ENCODE measurements around the gene GGCT. TPM values are rescaled to one million over a fixed set of nuclear protein-coding genes. Genes with fewer than 3 reads are reported as not detected.

Gene GGCT
- total RNA-seq, 2 donors from 2014 or later = 46.4 to 48.9 TPM

DNA sequence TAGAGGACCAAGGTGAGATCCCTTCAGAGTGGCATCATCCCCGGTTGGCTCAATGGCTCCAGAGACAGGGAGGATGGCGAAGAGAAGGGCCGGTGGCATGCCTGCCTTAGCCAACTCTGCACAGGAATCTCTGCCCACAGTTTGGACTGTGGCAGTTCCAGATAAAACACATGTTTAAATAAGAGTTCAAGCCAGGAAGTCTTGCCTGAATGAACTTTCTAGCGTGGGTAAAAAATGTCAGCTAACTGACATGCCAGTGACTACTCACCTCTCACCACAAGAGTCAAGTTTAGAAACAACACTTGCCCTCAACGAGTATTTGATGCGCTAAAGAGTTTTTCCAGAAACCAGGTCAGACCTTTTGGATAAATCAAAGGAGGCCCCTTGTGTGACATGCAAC is 29.0 kb downstream of the GGCT start:
- H3K4me1 ChIP-seq (ENCODE audit: control insufficient read depth, insufficient read depth, low read length) = peaks cover 8% of the 10 kb centered on the region
- no peak overlapping the region for H3K4me3 ChIP-seq (ENCODE audit: low read length)
- no peaks in the 10 kb centered on the region for H3K36me3 Mint-ChIP-seq (ENCODE audit: low read depth)
- TF ChIP-seq, protein P1, sequence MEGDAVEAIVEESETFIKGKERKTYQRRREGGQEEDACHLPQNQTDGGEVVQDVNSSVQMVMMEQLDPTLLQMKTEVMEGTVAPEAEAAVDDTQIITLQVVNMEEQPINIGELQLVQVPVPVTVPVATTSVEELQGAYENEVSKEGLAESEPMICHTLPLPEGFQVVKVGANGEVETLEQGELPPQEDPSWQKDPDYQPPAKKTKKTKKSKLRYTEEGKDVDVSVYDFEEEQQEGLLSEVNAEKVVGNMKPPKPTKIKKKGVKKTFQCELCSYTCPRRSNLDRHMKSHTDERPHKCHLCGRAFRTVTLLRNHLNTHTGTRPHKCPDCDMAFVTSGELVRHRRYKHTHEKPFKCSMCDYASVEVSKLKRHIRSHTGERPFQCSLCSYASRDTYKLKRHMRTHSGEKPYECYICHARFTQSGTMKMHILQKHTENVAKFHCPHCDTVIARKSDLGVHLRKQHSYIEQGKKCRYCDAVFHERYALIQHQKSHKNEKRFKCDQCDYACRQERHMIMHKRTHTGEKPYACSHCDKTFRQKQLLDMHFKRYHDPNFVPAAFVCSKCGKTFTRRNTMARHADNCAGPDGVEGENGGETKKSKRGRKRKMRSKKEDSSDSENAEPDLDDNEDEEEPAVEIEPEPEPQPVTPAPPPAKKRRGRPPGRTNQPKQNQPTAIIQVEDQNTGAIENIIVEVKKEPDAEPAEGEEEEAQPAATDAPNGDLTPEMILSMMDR (conservative IDR thresholded peaks at IDR 0.05) = no peak
- 91 to 92% methylated on average over 6 of the region's 6 CpGs for WGBS, 2 experiments (ENCODE audit: insufficient coverage in 1 of 2, insufficient read length in 1 of 2)
- H3K9me3 Mint-ChIP-seq = no peaks in the 10 kb centered on the region
- peaks cover 78% of the 10 kb centered on the region for H3K27me3 ChIP-seq (ENCODE audit: control insufficient read depth, insufficient read depth, low read length, poor library complexity, severe bottlenecking)
- H3K9ac ChIP-seq (ENCODE audit: extremely low read depth, low read length, poor library complexity, severe bottlenecking) = no peak overlapping the region
- peaks cover 27% of the 10 kb centered on the region for H3K4me1 Mint-ChIP-seq
- peaks cover 8% of the 10 kb centered on the region for H3K9me3 ChIP-seq (ENCODE audit: control insufficient read depth, low read length)
- peaks cover 63% of the 10 kb centered on the region for H3K27me3 Mint-ChIP-seq (ENCODE audit: insufficient read depth)
- no peaks in the 10 kb centered on the region for H3K36me3 ChIP-seq (ENCODE audit: control insufficient read depth, insufficient read depth, low read length)
- no peak overlapping the region for H3K4me3 Mint-ChIP-seq
- DNase-seq = no peak
- H3K27ac Mint-ChIP-seq = no peak overlapping the region
- H3K27ac ChIP-seq (ENCODE audit: low read depth, low read length) = no peak overlapping the region

DNA sequence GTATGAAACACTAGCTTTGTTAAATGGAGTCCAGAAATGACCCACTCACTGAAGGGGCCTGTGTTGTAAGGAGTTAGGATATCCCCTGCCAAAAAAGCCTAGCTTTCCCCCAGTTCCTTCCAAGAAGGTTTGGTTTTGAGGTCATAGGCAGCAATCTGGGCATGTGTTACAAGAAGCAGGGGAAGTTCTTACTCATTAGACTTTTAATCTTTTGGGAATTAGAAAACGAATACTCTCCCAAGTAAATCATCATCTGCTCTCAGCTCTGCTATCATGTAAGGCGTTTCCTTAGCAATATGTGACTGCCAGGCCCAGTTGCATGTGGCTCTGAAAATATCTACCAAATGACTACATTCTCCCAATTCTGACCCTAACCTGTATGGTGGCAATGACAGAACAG is 29.7 kb downstream of the GGCT start:
- Mint-ChIP-seq H3K4me1 (peaks cover 27% of the 10 kb centered on the region), H3K27me3 (ENCODE audit: insufficient read depth) (peaks cover 70% of the 10 kb centered on the region), H3K9me3 (no peaks in the 10 kb centered on the region), H3K36me3 (ENCODE audit: low read depth) (no peaks in the 10 kb centered on the region), H3K27ac (no peak overlapping the region), H3K4me3 (no peak overlapping the region)
- Histone ChIP-seq H3K4me3 (ENCODE audit: low read length) (no peak overlapping the region), H3K9me3 (ENCODE audit: control insufficient read depth, low read length) (peaks cover 8% of the 10 kb centered on the region), H3K9ac (ENCODE audit: extremely low read depth, low read length, poor library complexity, severe bottlenecking) (no peak overlapping the region), H3K27me3 (ENCODE audit: control insufficient read depth, insufficient read depth, low read length, poor library complexity, severe bottlenecking) (peaks cover 78% of the 10 kb centered on the region), H3K4me1 (ENCODE audit: control insufficient read depth, insufficient read depth, low read length) (peaks cover 8% of the 10 kb centered on the region), H3K27ac (ENCODE audit: low read depth, low read length) (no peak overlapping the region), H3K36me3 (ENCODE audit: control insufficient read depth, insufficient read depth, low read length) (no peaks in the 10 kb centered on the region)
- WGBS, 2 experiments (ENCODE audit: insufficient coverage in 1 of 2, insufficient read length in 1 of 2) = 81 to 100% methylated on average over 2 of the region's 2 CpGs
- TF ChIP-seq, protein P1 (conservative IDR thresholded peaks at IDR 0.05) = no peak
- DNase-seq = no peak

DNA sequence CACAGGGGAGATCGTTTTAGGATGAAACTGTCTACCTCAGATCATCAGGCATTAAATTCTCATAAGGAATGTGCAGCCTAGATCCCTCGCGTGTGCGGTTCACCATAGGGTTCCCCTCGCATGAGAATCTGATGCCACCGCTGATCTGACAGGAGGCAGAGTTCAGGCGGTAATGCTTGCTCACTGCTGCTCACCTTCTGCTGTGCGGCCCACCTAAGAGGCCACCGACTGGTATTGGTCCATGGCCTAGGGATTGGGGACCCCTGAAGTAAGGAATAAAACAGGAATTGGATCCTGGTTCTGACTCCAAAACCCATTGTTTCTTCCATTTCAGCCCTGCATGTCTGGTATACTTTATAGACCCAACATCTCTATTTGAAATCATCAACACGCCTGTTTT is 30.1 kb downstream of the GGCT start:
- Mint-ChIP-seq H3K9me3 (no peaks in the 10 kb centered on the region), H3K27ac (no peak overlapping the region), H3K4me3 (no peak overlapping the region), H3K27me3 (ENCODE audit: insufficient read depth) (peaks cover 71% of the 10 kb centered on the region), H3K36me3 (ENCODE audit: low read depth) (no peaks in the 10 kb centered on the region), H3K4me1 (peaks cover 28% of the 10 kb centered on the region)
- peaks cover 4% of the 10 kb centered on the region for H3K9me3 ChIP-seq (ENCODE audit: control insufficient read depth, low read length)
- peak; percentile 44 for DNase-seq
- no peak overlapping the region for H3K9ac ChIP-seq (ENCODE audit: extremely low read depth, low read length, poor library complexity, severe bottlenecking)
- no peak overlapping the region for H3K27ac ChIP-seq (ENCODE audit: low read depth, low read length)
- peaks cover 78% of the 10 kb centered on the region for H3K27me3 ChIP-seq (ENCODE audit: control insufficient read depth, insufficient read depth, low read length, poor library complexity, severe bottlenecking)
- H3K4me3 ChIP-seq (ENCODE audit: low read length) = no peak overlapping the region
- H3K4me1 ChIP-seq (ENCODE audit: control insufficient read depth, insufficient read depth, low read length) = peaks cover 8% of the 10 kb centered on the region
- TF ChIP-seq, protein P1 (conservative IDR thresholded peaks at IDR 0.05) = no peak
- WGBS, 2 experiments (ENCODE audit: insufficient coverage in 1 of 2, insufficient read length in 1 of 2) = 94 to 98% methylated on average over 9 to 10 of the region's 10 CpGs
- no peaks in the 10 kb centered on the region for H3K36me3 ChIP-seq (ENCODE audit: control insufficient read depth, insufficient read depth, low read length)

Data from endodermal cell (in vitro differentiated cells).